ENCODE data around the gene AKAP9.
"Not testable (repeated sequence)": the region's sequence is repeated elsewhere in the genome, so short reads cannot be mapped to it uniquely, and the experiment has no call there.

The AKAP9 gene

GRCh38 chr7:92010215-92010614, 69.6 kb downstream of the AKAP9 start:
- no peak for DNase-seq (ENCODE audit: low read depth in 2 of 2)

- DNase-seq (ENCODE audit: low read depth in 2 of 2), result no peak
Measured at GRCh38 chr7:92013611-92014010, 72.9 kb downstream of the AKAP9 start.

- no peak for DNase-seq (ENCODE audit: low read depth in 2 of 2)
Measured at GRCh38 chr7:92020636-92021035, 80.0 kb downstream of the AKAP9 start.

- DNase-seq (ENCODE audit: low read depth in 2 of 2), result no peak
Measured at GRCh38 chr7:92025260-92025659, 84.6 kb downstream of the AKAP9 start.

GRCh38 chr7:92026635-92027034, 86.0 kb downstream of the AKAP9 start:
- DNase-seq (ENCODE audit: low read depth in 2 of 2), result not testable (repeated sequence)

DNA sequence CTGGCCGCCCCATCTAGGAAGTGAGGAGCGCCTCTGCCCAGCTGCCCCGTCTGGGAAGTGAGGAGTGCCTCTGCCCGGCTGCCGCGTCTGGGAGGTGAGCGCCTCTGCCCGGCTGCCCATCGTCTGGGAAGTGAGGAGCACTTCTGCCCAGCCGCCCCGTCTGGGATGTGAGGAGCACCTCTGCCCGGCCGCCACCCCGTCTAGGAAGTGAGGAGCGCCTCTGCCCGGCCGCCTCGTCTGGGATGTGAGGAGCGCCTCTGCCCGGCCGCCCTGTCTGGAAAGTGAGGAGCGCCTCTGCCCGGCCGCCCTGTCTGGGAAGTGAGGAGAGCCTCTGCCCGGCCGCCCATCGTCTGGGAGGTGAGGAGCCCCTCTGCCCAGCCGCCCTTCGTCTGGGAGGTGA, 86.5 kb downstream of the AKAP9 start:
- not testable (repeated sequence) for DNase-seq (ENCODE audit: low read depth in 2 of 2)

DNA sequence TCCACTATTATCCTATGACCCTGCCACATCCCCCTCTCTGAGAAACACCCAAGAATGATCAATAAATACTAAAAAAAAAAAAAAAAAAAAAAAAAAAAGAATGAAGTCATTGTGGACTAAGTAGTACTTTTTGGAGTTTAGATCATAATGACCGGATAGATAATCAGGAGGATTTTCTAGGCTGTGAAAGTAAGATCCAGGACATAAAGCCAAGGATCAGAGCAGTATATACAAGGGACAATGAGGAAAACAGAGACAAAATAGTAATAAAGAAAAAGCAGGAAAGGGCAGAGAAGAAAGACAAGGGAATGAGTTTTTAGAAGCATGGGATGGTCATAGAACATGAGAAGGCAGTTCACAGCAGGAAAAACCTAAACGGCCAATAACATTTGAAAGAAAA, 87.6 kb downstream of the AKAP9 start:
- DNase-seq (ENCODE audit: low read depth in 2 of 2), result no peak

DNA sequence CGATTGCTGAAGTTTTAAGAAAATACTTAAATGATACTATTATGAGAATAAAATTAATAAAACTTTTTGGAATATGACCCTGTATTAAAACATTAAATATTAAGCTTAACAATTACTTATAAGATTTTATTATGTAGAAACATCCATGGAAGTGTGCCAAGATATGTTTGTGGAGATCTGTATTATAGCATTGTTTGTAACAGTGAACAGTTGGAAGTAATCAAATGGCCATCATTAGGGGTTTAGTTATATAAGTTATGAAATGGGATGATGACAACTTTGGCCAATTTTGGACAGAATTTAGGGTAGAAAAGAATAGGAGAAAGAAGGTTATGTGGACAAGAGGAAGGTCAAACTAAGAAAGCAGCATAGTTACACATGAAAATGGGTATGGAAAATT, 88.0 kb downstream of the AKAP9 start:
- DNase-seq (ENCODE audit: low read depth in 2 of 2), result no peak

GRCh38 chr7:92034116-92034515, 93.5 kb downstream of the AKAP9 start:
- DNase-seq (ENCODE audit: low read depth in 2 of 2), result no peak

DNA sequence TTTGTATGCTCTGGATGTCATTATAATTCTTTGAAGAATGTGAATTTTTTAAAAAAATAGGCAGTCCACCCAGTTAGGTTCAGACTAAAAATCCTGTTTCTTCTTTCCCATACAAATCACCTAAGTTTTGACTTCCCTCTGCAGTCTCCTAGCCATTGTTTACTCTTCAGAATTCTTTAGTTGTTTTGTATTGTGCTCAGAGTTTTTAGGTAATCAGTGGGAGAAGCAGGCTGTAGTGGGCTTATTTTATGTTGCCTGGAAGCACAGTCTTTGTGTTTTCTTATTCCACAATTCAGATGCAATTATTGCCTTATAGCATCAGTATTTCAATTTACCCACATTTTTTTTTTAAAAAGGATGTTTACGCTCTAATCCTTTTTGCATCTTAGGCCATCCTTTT, 94.9 kb downstream of the AKAP9 start:
- DNase-seq (ENCODE audit: low read depth in 2 of 2), result no peak

GRCh38 chr7:92039900-92040299, 99.2 kb downstream of the AKAP9 start:
- no peak for DNase-seq (ENCODE audit: low read depth in 2 of 2)

DNA sequence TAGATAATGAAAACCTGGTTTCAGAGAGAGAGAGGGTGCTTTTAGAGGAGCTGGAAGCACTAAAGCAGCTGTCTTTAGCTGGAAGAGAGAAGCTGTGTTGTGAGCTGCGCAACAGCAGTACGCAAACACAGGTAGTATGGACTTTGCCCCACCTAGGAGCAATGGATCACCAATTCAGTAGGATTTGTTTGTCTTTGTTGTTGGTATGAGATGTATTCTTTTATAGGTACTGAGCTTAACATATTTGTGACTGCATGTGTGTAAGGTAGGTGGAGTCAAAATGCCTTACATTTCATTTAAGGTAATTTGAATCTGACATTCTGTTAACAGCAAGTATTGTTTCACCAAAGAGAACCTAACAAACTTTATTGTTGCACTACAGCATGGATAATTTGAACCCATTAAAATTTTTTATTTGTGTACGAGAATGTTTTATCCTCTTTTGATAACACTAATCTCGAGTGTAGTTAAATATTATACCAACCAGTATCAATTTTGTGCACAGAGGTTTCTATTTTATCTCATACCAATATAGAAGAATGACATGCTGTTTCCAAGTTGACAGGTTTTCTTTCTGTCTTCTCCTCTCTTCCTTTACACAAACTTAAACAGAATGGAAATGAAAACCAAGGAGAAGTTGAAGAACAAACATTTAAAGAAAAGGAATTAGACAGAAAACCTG, 101.5 kb downstream of the AKAP9 start:
- no peak for DNase-seq (ENCODE audit: low read depth in 2 of 2)

DNA sequence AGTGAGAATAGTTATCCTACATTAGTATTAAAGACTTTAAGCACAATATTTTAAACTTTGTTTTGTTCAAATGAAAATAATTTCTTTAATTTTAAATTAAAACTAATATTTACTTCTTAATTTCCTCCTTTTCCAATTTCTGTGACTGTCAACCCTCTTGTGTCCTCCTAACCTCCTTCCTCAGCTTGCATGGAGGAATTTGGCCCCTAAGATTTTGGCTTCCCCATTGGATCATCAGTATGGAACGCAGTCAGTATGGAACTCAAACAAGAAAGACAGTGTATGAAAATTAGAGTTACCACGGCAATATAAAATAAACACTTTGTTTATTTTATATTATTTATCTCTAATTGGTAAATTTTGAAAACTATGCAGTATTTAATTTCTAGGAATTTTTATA, 102.4 kb downstream of the AKAP9 start:
- DNase-seq (ENCODE audit: low read depth in 2 of 2), result no peak

GRCh38 chr7:92043637-92044036, 103.0 kb downstream of the AKAP9 start:
- no peak for DNase-seq (ENCODE audit: low read depth in 2 of 2)

DNA sequence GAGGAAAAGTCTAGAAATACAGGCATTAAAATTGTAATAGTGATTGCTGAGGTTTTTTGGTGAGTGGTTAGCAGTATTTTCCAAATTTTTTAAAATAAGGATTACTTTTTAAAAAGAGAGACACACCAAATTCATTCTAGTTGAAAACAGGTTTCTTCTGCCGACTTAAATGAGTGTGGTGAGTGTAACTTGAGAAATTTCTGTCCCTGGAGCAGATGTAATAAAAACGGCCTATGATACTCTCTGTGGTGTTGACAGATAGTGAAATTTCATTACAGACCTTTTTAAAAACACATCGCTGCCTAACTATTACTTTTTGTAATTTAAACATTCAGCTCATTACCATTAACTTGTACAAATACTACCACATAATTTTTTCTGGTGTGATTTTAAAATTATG, 103.5 kb downstream of the AKAP9 start:
- DNase-seq (ENCODE audit: low read depth in 2 of 2), result no peak

DNA sequence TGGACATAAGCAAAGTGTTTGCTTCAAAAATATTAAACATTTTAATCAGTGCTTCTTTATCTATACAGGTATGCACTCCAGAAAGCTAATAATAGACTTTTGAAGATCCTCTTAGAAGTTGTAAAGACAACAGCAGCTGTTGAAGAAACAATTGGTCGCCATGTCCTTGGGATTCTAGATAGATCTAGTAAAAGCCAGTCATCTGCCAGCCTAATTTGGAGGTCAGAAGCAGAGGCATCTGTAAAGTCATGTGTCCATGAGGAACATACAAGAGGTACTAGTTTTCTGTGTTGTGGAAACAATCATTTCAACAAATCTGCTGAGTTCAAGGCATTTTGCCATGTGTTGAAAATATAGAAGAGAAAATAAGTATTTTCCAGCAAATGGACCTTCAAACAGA, 104.3 kb downstream of the AKAP9 start:
- DNase-seq (ENCODE audit: low read depth in 2 of 2), result no peak

- DNase-seq (ENCODE audit: low read depth in 2 of 2), result no peak
Measured at GRCh38 chr7:92051655-92052054, 111.0 kb downstream of the AKAP9 start.

DNA sequence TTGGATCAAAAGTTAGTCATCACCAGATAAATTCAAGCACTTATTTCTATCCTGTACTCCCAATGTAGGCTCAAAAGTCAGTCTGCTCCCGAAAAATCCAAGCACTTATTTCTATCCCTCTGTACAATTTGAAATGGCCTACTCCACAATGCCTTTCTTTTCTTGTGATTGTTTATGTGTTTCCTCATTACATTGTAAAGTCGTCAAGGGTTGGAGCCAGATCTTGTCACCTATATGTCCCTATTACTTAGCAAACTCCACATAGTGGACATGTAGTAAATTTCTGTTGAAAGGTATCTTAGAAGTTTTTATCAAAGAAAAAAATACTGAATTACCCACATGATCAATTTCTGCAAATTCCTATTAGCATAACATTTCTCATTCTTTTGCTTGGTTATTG, 111.5 kb downstream of the AKAP9 start:
- DNase-seq (ENCODE audit: low read depth in 2 of 2), result no peak

DNA sequence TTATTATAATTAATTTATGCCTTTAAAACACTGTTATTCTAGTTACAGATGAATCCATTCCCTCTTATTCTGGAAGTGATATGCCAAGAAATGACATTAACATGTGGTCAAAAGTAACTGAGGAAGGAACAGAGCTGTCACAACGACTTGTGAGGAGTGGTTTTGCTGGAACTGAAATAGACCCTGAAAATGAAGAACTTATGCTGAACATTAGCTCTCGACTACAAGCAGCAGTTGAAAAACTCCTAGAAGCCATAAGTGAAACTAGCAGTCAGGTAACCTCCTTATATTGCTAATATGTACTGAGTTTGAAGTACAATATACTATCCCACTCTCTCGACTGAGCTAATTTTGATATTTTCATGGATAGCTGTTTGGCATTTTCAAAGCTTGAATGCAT, 112.0 kb downstream of the AKAP9 start:
- DNase-seq (ENCODE audit: low read depth in 2 of 2), result no peak

DNA sequence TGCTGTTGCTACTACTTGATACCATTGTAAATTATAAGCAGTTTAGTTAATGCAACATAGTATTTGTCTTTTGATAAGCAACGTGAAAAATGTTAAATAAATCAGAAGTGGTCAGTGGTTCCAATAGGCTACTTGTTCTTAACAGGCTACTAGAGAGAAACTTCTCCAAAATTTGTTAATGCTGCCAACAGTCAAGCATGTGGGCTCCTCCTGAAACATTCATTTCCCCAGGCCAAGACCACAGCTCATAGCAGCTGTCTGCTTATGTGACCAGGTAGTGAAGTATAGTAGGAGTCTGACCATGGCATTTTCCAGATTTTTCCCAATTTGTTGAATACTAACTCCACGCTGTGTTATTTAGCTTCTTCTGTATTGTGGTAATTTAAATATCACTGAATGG, 112.7 kb downstream of the AKAP9 start:
- DNase-seq (ENCODE audit: low read depth in 2 of 2), result no peak

DNA sequence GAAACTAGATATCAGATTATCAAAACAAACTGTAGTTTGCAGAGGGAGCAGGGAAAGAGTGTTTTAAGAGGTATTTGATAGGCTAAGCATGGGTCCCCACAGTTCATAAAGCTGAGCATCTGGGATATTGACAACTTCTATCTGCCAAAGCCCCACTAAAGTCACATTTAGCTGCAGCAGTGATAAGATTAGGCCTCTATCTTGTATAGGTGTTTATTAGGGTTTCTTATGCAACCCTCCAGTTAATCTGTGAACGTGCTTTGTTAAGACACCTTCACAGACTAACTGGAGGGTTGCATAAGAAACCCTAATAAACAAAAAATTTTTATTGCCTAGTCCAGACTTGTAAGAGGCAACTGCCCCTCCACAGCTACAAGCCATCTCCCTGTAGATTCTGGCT, 115.6 kb downstream of the AKAP9 start:
- DNase-seq (ENCODE audit: low read depth in 2 of 2), result no peak

GRCh38 chr7:92057375-92057774, 116.7 kb downstream of the AKAP9 start:
- DNase-seq (ENCODE audit: low read depth in 2 of 2), result no peak

DNA sequence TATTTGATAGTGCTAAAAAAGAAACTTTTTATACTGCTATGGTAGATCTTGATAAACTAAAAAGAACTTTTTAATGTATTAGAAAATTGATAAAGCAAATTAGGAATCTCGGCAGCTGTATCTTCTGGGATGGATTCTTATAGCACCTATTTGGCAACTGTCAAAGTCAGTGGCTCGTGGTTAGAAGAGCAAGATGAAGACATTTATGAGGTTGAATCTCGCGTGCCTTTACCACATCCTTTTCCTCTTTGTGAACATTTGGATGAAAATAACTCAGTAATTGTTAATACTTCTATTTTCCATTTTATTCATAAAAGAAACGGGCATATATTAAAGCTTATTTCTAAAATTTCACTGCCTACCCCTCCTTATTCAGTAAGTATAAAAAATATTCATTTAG, 117.4 kb downstream of the AKAP9 start:
- DNase-seq (ENCODE audit: low read depth in 2 of 2), result no peak

- no peak for DNase-seq (ENCODE audit: low read depth in 2 of 2)
Measured at GRCh38 chr7:92058899-92059298, 118.2 kb downstream of the AKAP9 start.
